Trophoblast cell (in vitro differentiated cells and primary cell): ENCODE measurements around the gene IQSEC1.

Source experiments
- DNase-seq, 2 donors: peaks; one replicate each; pipeline ENCODE4 v3.0.0-alpha.2; 2016
- H2AFZ ChIP-seq: 2 replicates; pipeline ENCODE4 v1.6.1; 2013; ENCODE audit warnings: low read length, moderate library complexity, mild to moderate bottlenecking; ENCODE audit not compliant: insufficient read depth, poor library complexity
- H2AK5ac ChIP-seq: 2 replicates; pipeline ENCODE4 v1.6.1; 2013; ENCODE audit warnings: mild to moderate bottlenecking, low read length
- H2BK120ac ChIP-seq: 2 replicates; pipeline ENCODE4 v1.6.1; 2013; ENCODE audit warnings: low read length, mild to moderate bottlenecking, moderate library complexity; ENCODE audit not compliant: insufficient read depth, poor library complexity
- H2BK12ac ChIP-seq: 2 replicates; pipeline ENCODE4 v1.6.1; 2013; ENCODE audit warnings: mild to moderate bottlenecking, low read length, moderate library complexity
- H2BK5ac ChIP-seq: 2 replicates; pipeline ENCODE4 v1.6.1; 2013; ENCODE audit warnings: low read length, low read depth, moderate library complexity, mild to moderate bottlenecking; ENCODE audit not compliant: poor library complexity
- H3K14ac ChIP-seq: 2 replicates; pipeline ENCODE4 v1.6.1; 2013; ENCODE audit warnings: mild to moderate bottlenecking, low read length
- H3K18ac ChIP-seq: 2 replicates; pipeline ENCODE4 v1.6.1; 2013; ENCODE audit warnings: mild to moderate bottlenecking, low read length
- H3K23ac ChIP-seq: 2 replicates; pipeline ENCODE4 v1.6.1; 2013; ENCODE audit warnings: low read length
- H3K27ac ChIP-seq: 2 replicates; pipeline ENCODE4 v1.5.1; 2013; ENCODE audit warnings: low read depth, mild to moderate bottlenecking, inconsistent platforms, low read length, moderate library complexity
- H3K27me3 ChIP-seq: 2 replicates; pipeline ENCODE4 v1.6.1; 2013; ENCODE audit warnings: inconsistent platforms, mild to moderate bottlenecking, low read length, moderate library complexity; ENCODE audit not compliant: insufficient read depth
- H3K36me3 ChIP-seq, 2 experiments: 1 replicate in 1 of 2; 2 replicates in 1 of 2; pipeline ENCODE4 v1.6.1; 2013; ENCODE audit warnings: low read length in 2 of 2, mild to moderate bottlenecking in 2 of 2, moderate library complexity in 1 of 2; ENCODE audit not compliant: insufficient read depth in 2 of 2, control insufficient read depth in 1 of 2
- H3K4ac ChIP-seq: 2 replicates; pipeline ENCODE4 v1.6.1; 2013; ENCODE audit warnings: low read depth, mild to moderate bottlenecking, low read length, moderate library complexity
- H3K4me1 ChIP-seq, 2 experiments: 1 replicate in 1 of 2; 2 replicates in 1 of 2; pipeline ENCODE4 v1.6.1; 2013; ENCODE audit warnings: low read length in 2 of 2, mild to moderate bottlenecking in 2 of 2, moderate library complexity in 1 of 2; ENCODE audit not compliant: insufficient read depth in 2 of 2, control insufficient read depth in 1 of 2
- H3K4me2 ChIP-seq: 2 replicates; pipeline ENCODE4 v1.6.1; 2013; ENCODE audit warnings: inconsistent platforms, mild to moderate bottlenecking, low read length, moderate library complexity
- H3K4me3 ChIP-seq: 2 replicates; pipeline ENCODE4 v1.5.1; 2013; ENCODE audit warnings: mild to moderate bottlenecking, low read depth, low read length, inconsistent platforms
- H3K79me1 ChIP-seq: one replicate; pipeline ENCODE4 v1.6.1; 2013; ENCODE audit warnings: low read length
- H3K79me2 ChIP-seq: 2 replicates; pipeline ENCODE4 v1.6.1; 2013; ENCODE audit warnings: low read length, mild to moderate bottlenecking; ENCODE audit not compliant: control insufficient read depth, insufficient read depth, poor library complexity
- H3K9ac ChIP-seq: 2 replicates; pipeline ENCODE4 v1.6.1; 2013; ENCODE audit warnings: mild to moderate bottlenecking, low read length
- H3K9me3 ChIP-seq: 2 replicates; pipeline ENCODE4 v1.6.1; 2013; ENCODE audit warnings: low read depth, mild to moderate bottlenecking, control low read depth, inconsistent platforms, low read length; ENCODE audit not compliant: insufficient read depth
- H4K12ac ChIP-seq: 2 replicates; pipeline ENCODE4 v1.6.1; 2013; ENCODE audit warnings: low read depth, mild to moderate bottlenecking, low read length, moderate library complexity
- H4K8ac ChIP-seq: 2 replicates; pipeline ENCODE4 v1.6.1; 2013; ENCODE audit warnings: low read depth, mild to moderate bottlenecking, low read length, moderate library complexity
- H4K91ac ChIP-seq: one replicate; pipeline ENCODE4 v1.6.1; 2013; ENCODE audit warnings: low read depth, mild to moderate bottlenecking, low read length, moderate library complexity
- WGBS: extraction: QIAGEN DNeasy Blood & Tissue Kit; methylation state at CpG from one replicate; pipeline ENCODE4 v1.1.7; 2013; ENCODE audit warnings: missing lambda C conversion rate; ENCODE audit not compliant: insufficient read length, insufficient coverage; ENCODE audit errors: extremely low coverage; 5-methylcytosine and 5-hydroxymethylcytosine counted together

The IQSEC1 gene

GRCh38 chr3:12946649-12947316 lies 126.4 kb downstream of the IQSEC1 start:
- H3K79me2 ChIP-seq, result no peaks in the 10 kb centered on the region
- no peak overlapping the region for H3K18ac ChIP-seq
- H3K23ac ChIP-seq, result no peak overlapping the region
- H2AK5ac ChIP-seq, result no peak overlapping the region
- H3K14ac ChIP-seq, result no peak overlapping the region
- H4K12ac ChIP-seq, result no peak overlapping the region
- H3K4me1 ChIP-seq, result peaks cover 15 to 34% of the 10 kb centered on the region in 2 experiments
- no peaks in the 10 kb centered on the region for H3K9me3 ChIP-seq
- no peak overlapping the region for H3K4ac ChIP-seq
- H3K27ac ChIP-seq, result no peak overlapping the region
- no peaks in the 10 kb centered on the region for H3K79me1 ChIP-seq
- no peak overlapping the region for H4K91ac ChIP-seq
- DNase-seq, result no peak
- no peak overlapping the region for H3K4me2 ChIP-seq
- no peaks in the 10 kb centered on the region for H3K27me3 ChIP-seq
- H2AFZ ChIP-seq, result no peak overlapping the region
- H3K9ac ChIP-seq, result no peak overlapping the region
- H2BK120ac ChIP-seq, result no peak overlapping the region
- no peak overlapping the region for H2BK12ac ChIP-seq
- peaks cover 0 to under 1% of the 10 kb centered on the region in 2 experiments for H3K36me3 ChIP-seq
- no peak overlapping the region for H2BK5ac ChIP-seq
- H3K4me3 ChIP-seq, result no peak overlapping the region
- WGBS, result no CpG with 5 or more reads among the region's 8 CpGs
- H4K8ac ChIP-seq, result no peak overlapping the region

- Histone ChIP-seq H3K4ac (no peak overlapping the region), H3K79me1 (no peaks in the 10 kb centered on the region), H3K79me2 (no peaks in the 10 kb centered on the region), H2BK5ac (no peak overlapping the region), H2AK5ac (no peak overlapping the region), H3K4me3 (no peak overlapping the region), H3K18ac (no peak overlapping the region), H3K4me1 (peaks cover 15 to 34% of the 10 kb centered on the region in 2 experiments), H3K9ac (no peak overlapping the region), H4K12ac (no peak overlapping the region), H3K23ac (no peak overlapping the region), H2BK120ac (no peak overlapping the region), H3K27ac (no peak overlapping the region), H3K14ac (no peak overlapping the region), H3K9me3 (no peaks in the 10 kb centered on the region), H3K27me3 (no peaks in the 10 kb centered on the region), H3K4me2 (no peak overlapping the region), H3K36me3 (peaks cover 4 to 6% of the 10 kb centered on the region in 2 experiments), H2AFZ (no peak overlapping the region), H4K91ac (no peak overlapping the region), H2BK12ac (no peak overlapping the region), H4K8ac (no peak overlapping the region)
- no peak for DNase-seq
- WGBS, result no CpG with 5 or more reads among the region's 6 CpGs
Measured at GRCh38 chr3:12946251-12946648, 127.0 kb downstream of the IQSEC1 start.

DNA sequence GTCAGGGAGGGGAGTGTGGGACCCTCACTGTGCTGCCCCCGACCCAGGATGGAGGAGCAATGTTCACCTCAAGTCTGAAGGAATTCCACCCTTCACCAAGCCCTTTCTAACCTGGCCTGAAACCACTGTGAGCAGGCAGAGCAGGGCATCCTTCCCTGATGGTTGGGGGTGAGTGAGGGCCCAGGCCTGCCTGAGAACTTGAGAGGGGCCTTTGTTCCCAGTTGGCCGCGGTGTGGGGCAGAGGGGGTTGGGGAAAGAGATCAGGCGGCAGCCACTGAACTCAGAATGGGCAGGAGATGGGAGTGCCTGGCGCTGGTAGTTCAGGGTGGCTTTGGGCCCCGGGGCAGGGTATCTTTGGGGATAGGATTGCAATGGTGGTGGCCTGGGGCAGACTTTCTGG lies 128.4 kb downstream of the IQSEC1 start:
- Histone ChIP-seq H4K12ac (no peak overlapping the region), H3K36me3 (peaks cover 12 to 17% of the 10 kb centered on the region in 2 experiments), H3K18ac (no peak overlapping the region), H3K27ac (no peak overlapping the region), H2BK120ac (no peak overlapping the region), H3K4me1 (peaks cover 15 to 34% of the 10 kb centered on the region in 2 experiments), H2BK12ac (no peak overlapping the region), H3K23ac (no peak overlapping the region), H4K8ac (no peak overlapping the region), H3K9me3 (no peaks in the 10 kb centered on the region), H3K4me3 (no peak overlapping the region), H3K79me1 (no peaks in the 10 kb centered on the region), H2AFZ (no peak overlapping the region), H3K9ac (no peak overlapping the region), H3K4ac (no peak overlapping the region), H3K14ac (no peak overlapping the region), H2BK5ac (no peak overlapping the region), H4K91ac (no peak overlapping the region), H3K4me2 (no peak overlapping the region), H3K27me3 (no peaks in the 10 kb centered on the region), H2AK5ac (no peak overlapping the region), H3K79me2 (no peaks in the 10 kb centered on the region)
- peak in 1 of 2 donors; percentile 39 for DNase-seq
- WGBS, result no CpG with 5 or more reads among the region's 6 CpGs

- H3K9me3 ChIP-seq, result no peaks in the 10 kb centered on the region
- peaks cover 12 to 17% of the 10 kb centered on the region in 2 experiments for H3K36me3 ChIP-seq
- H3K27me3 ChIP-seq, result no peaks in the 10 kb centered on the region
- H3K79me2 ChIP-seq, result no peaks in the 10 kb centered on the region
- no peak overlapping the region for H3K4ac ChIP-seq
- H4K12ac ChIP-seq, result no peak overlapping the region
- no peak overlapping the region for H3K9ac ChIP-seq
- no peak overlapping the region for H3K27ac ChIP-seq
- WGBS, result no CpG with 5 or more reads among the region's 15 CpGs
- no peak overlapping the region for H2BK5ac ChIP-seq
- H2BK12ac ChIP-seq, result no peak overlapping the region
- H3K4me1 ChIP-seq, result peaks cover 14 to 34% of the 10 kb centered on the region in 2 experiments
- H3K4me3 ChIP-seq, result no peak overlapping the region
- H2AFZ ChIP-seq, result no peak overlapping the region
- no peak overlapping the region for H2AK5ac ChIP-seq
- H3K18ac ChIP-seq, result no peak overlapping the region
- H4K91ac ChIP-seq, result no peak overlapping the region
- no peaks in the 10 kb centered on the region for H3K79me1 ChIP-seq
- DNase-seq, result no peak
- H4K8ac ChIP-seq, result no peak overlapping the region
- H3K14ac ChIP-seq, result no peak overlapping the region
- H3K23ac ChIP-seq, result no peak overlapping the region
- H3K4me2 ChIP-seq, result no peak overlapping the region
- H2BK120ac ChIP-seq, result no peak overlapping the region
Measured at GRCh38 chr3:12944413-12944812, 128.8 kb downstream of the IQSEC1 start.
